Stomach (tissue), 4 donors: Measurements from ENCODE around the gene CNOT1.

Experiments used
- CTCF ChIP-seq, 7 experiments: fragments of 450-650 bp in 4 of 7; fragments of 200-600 bp in 3 of 7; sonication (generic) in 3 of 7; IDR thresholded peaks; one replicate each; pipeline ENCODE4 v1.5.1; 2016 to 2019; ENCODE audit warnings: antibody characterized with exemption in 7 of 7, control low read depth in 2 of 7, mild to moderate bottlenecking in 1 of 7
- EP300 ChIP-seq: sonication (generic); formaldehyde crosslinking; IDR thresholded peaks from one replicate; pipeline ENCODE4 v1.6.1; 2017; ENCODE audit warnings: antibody characterized with exemption
- POLR2A ChIP-seq, 4 donors: fragments of 450-650 bp; IDR thresholded peaks; one replicate each; pipeline ENCODE4 v1.6.1; 2016; ENCODE audit warnings: antibody characterized with exemption in 4 of 4, control low read depth in 2 of 4, mild to moderate bottlenecking in 1 of 4, moderate library complexity in 1 of 4
- POLR2AphosphoS5 ChIP-seq, 3 donors: sonication (generic); formaldehyde crosslinking; IDR thresholded peaks; one replicate each; pipeline ENCODE4 v1.6.1; 2016; ENCODE audit warnings: antibody characterized with exemption in 3 of 3

GRCh38 chr16:58518083-58518979, 111.3 kb downstream of the CNOT1 start:
- TF ChIP-seq CTCF (IDR thresholded peaks at IDR 0.05) (no peak), POLR2A (IDR thresholded peaks at IDR 0.05) (no peak), EP300 (no peak), POLR2AphosphoS5 (IDR thresholded peaks at IDR 0.05) (no peak)
